Heart left ventricle (tissue), 16 donors: Measurements from ENCODE around the gene PLEKHA4. TPM values are rescaled to one million over a fixed set of nuclear protein-coding genes. Genes with fewer than 3 reads are reported as not detected.
"Not testable (repeated sequence)": the region's sequence is repeated elsewhere in the genome, so short reads cannot be mapped to it uniquely, and the experiment has no call there.

Source experiments
- ATAC-seq, 4 donors: fragments of 200-7000 bp; cut with Tn5 transposase; one replicate each; pipeline ENCODE4 v1.9.1; 2020 to 2022; ENCODE audit warnings: moderate library complexity in 4 of 4, mild to moderate bottlenecking in 3 of 4, moderate number of reproducible peaks in 1 of 4
- DNase-seq, 5 donors: peaks; one replicate each; pipeline ENCODE4 v3.0.0-alpha.2; 2020
- H3K27ac ChIP-seq, 12 donors: fragments of 200-600 bp; sonication (generic) in 4 of 12; one replicate each; pipeline versions ENCODE4 v1.5.0 to v1.8.0; 2016 to 2022; ENCODE audit warnings: mild to moderate bottlenecking in 2 of 12
- H3K27me3 ChIP-seq, 9 donors: fragments of 200-600 bp; sonication (generic) in 2 of 9; one replicate each; pipeline versions ENCODE4 v1.5.1 to v1.8.0; 2016 to 2022; ENCODE audit warnings: mild to moderate bottlenecking in 3 of 9
- H3K36me3 ChIP-seq, 9 donors: fragments of 200-600 bp; sonication (generic) in 2 of 9; one replicate each; pipeline versions ENCODE4 v1.5.0 to v1.8.0; 2018 to 2022; ENCODE audit warnings: mild to moderate bottlenecking in 2 of 9
- H3K4me1 ChIP-seq, 12 donors: fragments of 200-600 bp; sonication (generic) in 4 of 12; one replicate each; pipeline versions ENCODE4 v1.5.0 to v1.8.0; 2016 to 2022; ENCODE audit warnings: mild to moderate bottlenecking in 3 of 12
- H3K4me3 ChIP-seq, 12 donors: fragments of 200-600 bp; sonication (generic) in 4 of 12; one replicate each; pipeline versions ENCODE4 v1.5.0 to v1.8.0; 2017 to 2022; ENCODE audit warnings: mild to moderate bottlenecking in 9 of 12, moderate library complexity in 4 of 12
- H3K9me3 ChIP-seq, 12 donors: fragments of 200-600 bp; sonication (generic) in 4 of 12; one replicate each; pipeline versions ENCODE4 v1.5.0 to v1.8.0; 2016 to 2022; ENCODE audit warnings: mild to moderate bottlenecking in 1 of 12
- CTCF ChIP-seq, 12 donors: fragments of 200-600 bp; sonication (generic) in 4 of 12; IDR thresholded peaks; one replicate each; pipeline versions ENCODE4 v1.5.0 to v1.8.0; 2018 to 2022; ENCODE audit warnings: antibody characterized with exemption in 12 of 12, mild to moderate bottlenecking in 5 of 12
- POLR2A ChIP-seq, 2 donors: fragments of 450-650 bp; IDR thresholded peaks; one replicate each; pipeline ENCODE4 v1.6.1; 2017; ENCODE audit warnings: antibody characterized with exemption in 2 of 2, mild to moderate bottlenecking in 2 of 2, moderate library complexity in 2 of 2
- WGBS, 4 donors: extraction: QIAGEN DNeasy Blood & Tissue Kit in 2 of 4; methylation state at CpG; one replicate each; pipeline versions ENCODE4 v1.1.5 to v1.1.7; 2013 to 2018; 5-methylcytosine and 5-hydroxymethylcytosine counted together
- intact Hi-C, 10 donors: fragments of 100-400 bp; cut with DNase I; formaldehyde crosslinking; loops; one replicate each; pipeline versions ENCODE4 v1.11.1 to v1.14.2; 2022
- polyA plus RNA-seq, 2 donors: library from polyadenylated mRNA; stranded (reverse); fragments of 200-250 nt; gene quantifications; one replicate each; pipeline ENCODE4 v1.2.3, GENCODE V29; 2013
- total RNA-seq, 9 donors: library from RNA; depleted of rRNA in 2 of 9; stranded (reverse); fragments of >200 nt in 2 of 9; fragmentation: NEBNext Ultra II Directional in 3 of 9; extraction: Animal tissue kit (Norgen Biotek cat#: 25700) in 3 of 9; gene quantifications; one replicate each; pipeline versions ENCODE4 v1.1.0 to v1.2.4, GENCODE V29; 2016 to 2023
- donor health status: ischemic (EF 13 %, LVEDD 7.1; RV severe dilation, severe dysfunction).
- donor health status: healthy with polysubstance abuse.
- donor health status: DM: no; HTN: yes; CAD: no.
- donor health status: DM: no; HTN: no; CAD: no.
- donor health status: ischemic (EF 25% LVEDD 6.9; RV normal size, moderate dysfunction).
- donor health status: ischemic (EF 25% LVEDD 5.7; RV mildly dilated, moderate dysfunction).
- donor health status: healthy.
- donor health status: DM: yes; HTN: yes; CAD: no.
- donor health status: ischemic (EF 35%, LVEDD 5.7; RV mildly dilated, moderate dysfunction).
- donor health status: nonischemic (EF 11% LVEDD 7.7; RV severe dilation, severe dysfunction).
- donor health status: DM: yes; HTN: yes; CAD: no.
- donor health status: PGD.
- donor health status: ischemic (EF 29% LVEDD 5.4; RV normal size, mild dysfunction).
- donor health status: nonischemic (EF 23%, LVEDD 6.1; RV moderate dilation, normal function).

PLEKHA4 gene
- total and polyA plus RNA-seq, 11 donors, result 7.5 to 66.9 (median 28.6) TPM

- DNase-seq (no peak), ATAC-seq (peak in 3 of 4 donors; percentile 28 to 56 (median 36))
- WGBS, 4 donors, result 78 to 88% (median 82%) methylated on average over 14 of the region's 14 CpGs
- no peak for TF ChIP-seq CTCF (IDR thresholded peaks at IDR 0.05)
- no peak for TF ChIP-seq POLR2A (IDR thresholded peaks at IDR 0.05)
- Histone ChIP-seq H3K9me3 (no peaks in the 10 kb centered on the region), H3K36me3 (peaks cover 0 to 89% (median 85%) of the 10 kb centered on the region in 9 donors), H3K4me1 (peaks cover 0 to 20% (median 11%) of the 10 kb centered on the region in 12 donors), H3K27ac (peak overlapping the region in 8 of 12 donors; percentile 23 to 65 (median 52)), H3K27me3 (no peaks in the 10 kb centered on the region), H3K4me3 (no peak overlapping the region)
- intact Hi-C loops, result loop anchor here in 4 of 10 donors (5.0 to 10.0 kb wide), 3 partner anchors 47 to 57 kb away; partner anchors contain the start of genes FTL (in 2 of the 4) and BAX (in 1 of the 4)
These were observed 39.3 kb upstream of the PLEKHA4 start for GRCh38 chr19:48907671-48908070.

- ATAC-seq (no peak), DNase-seq (no peak)
- Histone ChIP-seq H3K4me1 (peaks cover 2 to 31% (median 23%) of the 10 kb centered on the region in 12 donors), H3K36me3 (peaks cover 0 to 89% (median 73%) of the 10 kb centered on the region in 9 donors), H3K27ac (no peak overlapping the region), H3K4me3 (no peak overlapping the region), H3K9me3 (no peaks in the 10 kb centered on the region), H3K27me3 (no peaks in the 10 kb centered on the region)
- intact Hi-C loops, result loop anchor here in 4 of 10 donors (5.0 to 10.0 kb wide), 3 partner anchors 48 to 58 kb away; partner anchors contain the start of genes FTL (in 2 of the 4) and BAX (in 1 of the 4)
- TF ChIP-seq CTCF (IDR thresholded peaks at IDR 0.05) (no peak), POLR2A (IDR thresholded peaks at IDR 0.05) (no peak)
- 95 to 97% (median 96%) methylated on average over 10 of the region's 10 CpGs for WGBS, 4 donors
These were observed 37.9 kb upstream of the PLEKHA4 start for GRCh38 chr19:48906324-48906723.

DNA sequence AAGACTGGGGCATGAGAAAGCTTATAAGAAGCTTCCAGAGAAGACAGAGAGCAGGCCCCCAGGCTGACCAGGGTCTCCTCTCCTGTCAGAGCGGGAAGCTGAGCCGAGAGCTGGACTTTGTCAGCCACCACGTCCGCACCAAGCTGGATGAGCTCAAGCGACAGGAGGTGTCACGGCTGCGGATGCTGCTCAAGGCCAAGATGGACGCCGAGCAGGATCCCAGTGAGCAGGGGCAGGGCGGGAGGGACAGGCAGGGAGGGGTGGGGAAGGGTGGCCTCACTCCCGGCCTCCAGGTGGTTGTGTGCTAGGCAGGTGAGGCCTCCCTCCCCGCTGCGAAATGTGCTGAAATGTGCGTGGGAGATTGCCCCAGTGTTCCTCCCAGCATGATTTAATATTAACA, 37.2 kb upstream of the PLEKHA4 start:
- intact Hi-C loops, result loop anchor here in 4 of 10 donors (5.0 to 10.0 kb wide), 3 partner anchors 49 to 59 kb away; partner anchors contain the start of genes FTL (in 2 of the 4) and BAX (in 1 of the 4)
- Histone ChIP-seq H3K27me3 (no peaks in the 10 kb centered on the region), H3K27ac (no peak overlapping the region), H3K9me3 (no peaks in the 10 kb centered on the region), H3K4me1 (peaks cover 2 to 37% (median 30%) of the 10 kb centered on the region in 12 donors), H3K36me3 (peaks cover 0 to 82% (median 67%) of the 10 kb centered on the region in 9 donors), H3K4me3 (no peak overlapping the region)
- DNase-seq (no peak), ATAC-seq (no peak)
- TF ChIP-seq POLR2A (IDR thresholded peaks at IDR 0.05) (no peak), CTCF (IDR thresholded peaks at IDR 0.05) (no peak)
- 76 to 77% (median 77%) methylated on average over 14 of the region's 14 CpGs for WGBS, 4 donors

DNA sequence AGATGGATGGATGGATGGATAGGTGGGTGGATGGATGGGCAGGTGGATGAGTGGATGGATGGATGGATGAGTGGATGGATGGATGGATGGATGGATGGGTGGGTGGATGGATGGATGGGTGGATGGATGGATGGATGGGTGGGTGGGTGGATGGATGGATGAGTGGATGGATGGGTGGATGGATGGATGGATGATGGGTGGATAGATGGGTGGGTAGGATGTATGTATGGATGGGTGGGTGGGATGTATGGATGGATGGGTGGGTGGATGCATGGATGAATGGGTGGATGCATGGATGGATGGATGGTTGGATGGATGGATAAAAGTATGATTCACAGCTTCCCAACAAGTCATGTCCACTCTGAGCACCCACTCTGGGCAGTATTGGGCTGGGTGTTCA, 35.4 kb upstream of the PLEKHA4 start:
- H3K27ac ChIP-seq, H3K27me3 ChIP-seq, H3K4me3 ChIP-seq, DNase-seq, ATAC-seq, H3K9me3 ChIP-seq: not testable (repeated sequence)
- intact Hi-C loops, result loop anchor here in 4 of 10 donors (5.0 to 10.0 kb wide), 3 partner anchors 49 to 61 kb away; partner anchors contain the start of genes BAX (in 2 of the 4) and FTL (in 2 of the 4)
- Histone ChIP-seq H3K4me1 (peaks cover 2 to 40% (median 28%) of the 10 kb centered on the region in 12 donors), H3K36me3 (peaks cover 0 to 63% (median 48%) of the 10 kb centered on the region in 9 donors)

DNA sequence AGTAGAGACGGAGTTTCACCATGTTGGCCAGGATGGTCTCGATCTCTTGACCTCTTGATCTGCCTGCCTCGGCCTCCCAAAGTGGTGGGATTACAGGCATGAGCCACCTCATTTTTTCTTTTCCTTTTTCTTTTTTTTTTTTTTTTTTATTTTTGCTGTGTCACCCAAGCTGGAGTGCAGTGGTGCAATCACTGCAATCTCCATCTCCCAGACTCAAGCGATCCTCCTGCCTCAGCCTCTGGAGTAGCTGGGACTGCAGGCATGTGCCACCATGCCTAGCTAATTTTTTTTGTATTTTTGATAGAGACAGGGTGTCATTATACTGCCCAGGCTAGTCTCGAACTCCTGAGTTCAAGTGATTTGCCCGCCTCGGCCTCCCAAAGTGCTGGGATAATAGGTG, 33.9 kb upstream of the PLEKHA4 start:
- WGBS, 4 donors, result 95 to 99% (median 96%) methylated on average over 7 of the region's 7 CpGs
- ATAC-seq, H3K9me3 ChIP-seq, H3K4me3 ChIP-seq, DNase-seq, H3K27ac ChIP-seq, H3K27me3 ChIP-seq: not testable (repeated sequence)
- Histone ChIP-seq H3K36me3 (peaks cover 0 to 50% (median 35%) of the 10 kb centered on the region in 9 donors), H3K4me1 (peaks cover 2 to 36% (median 27%) of the 10 kb centered on the region in 12 donors)
- intact Hi-C loops, result loop anchor here in 4 of 10 donors (5.0 to 10.0 kb wide), 3 partner anchors 50 to 63 kb away; partner anchors contain the start of genes BAX (in 2 of the 4) and FTL (in 2 of the 4)
